A549 (cell line): ENCODE results near the gene GDF2.

Experiments used
- CBX2 ChIP-seq: fragments of 200-600 bp; sonication (generic); IDR thresholded peaks from 2 replicates; pipeline ENCODE4 v1.6.1; 2016; ENCODE audit warnings: low read depth, mild to moderate bottlenecking, borderline replicate concordance
- CHD2 ChIP-seq: fragments of 150-350 bp; IDR thresholded peaks from 2 replicates; pipeline ENCODE4 v1.6.1; 2014; ENCODE audit warnings: low read length; ENCODE audit not compliant: partially characterized antibody
- CTCF ChIP-seq: fragments of >200 bp; sonication (Bioruptor Twin); formaldehyde crosslinking; IDR thresholded peaks from 3 replicates; pipeline ENCODE4 v1.5.1; 2016
- EP300 ChIP-seq, 2 experiments: fragments of >200 bp; sonication (Bioruptor Twin); formaldehyde crosslinking; IDR thresholded peaks; 2 replicates in 1 of 2; 3 replicates in 1 of 2; pipeline ENCODE4 v1.6.1; 2016 to 2017
- FOSL2 ChIP-seq, 2 experiments: fragments of 450-650 bp in 1 of 2; fragments of >200 bp in 1 of 2; sonication (Bioruptor Twin) in 1 of 2; formaldehyde crosslinking; IDR thresholded peaks; 2 replicates each; pipeline versions ENCODE4 v1.5.0 to v1.6.1; 2016 to 2020; ENCODE audit warnings: mild to moderate bottlenecking in 1 of 2, moderate library complexity in 1 of 2
- GATA3 ChIP-seq: IDR thresholded peaks from 2 replicates; pipeline ENCODE4 v1.6.1; 2012; ENCODE audit warnings: borderline replicate concordance
- MAZ ChIP-seq: fragments of 150-350 bp; IDR thresholded peaks from 2 replicates; pipeline ENCODE4 v1.6.1; 2014; ENCODE audit warnings: antibody characterized with exemption, low read depth, low read length, borderline replicate concordance
- PBX3 ChIP-seq: IDR thresholded peaks from 2 replicates; pipeline ENCODE4 v1.6.1; 2012
- POLR2A ChIP-seq: IDR thresholded peaks from 2 replicates; pipeline ENCODE4 v1.6.1; 2012; ENCODE audit warnings: mild to moderate bottlenecking, low read length
- RAD21 ChIP-seq, 2 experiments: fragments of >200 bp in 1 of 2; sonication (Bioruptor Twin) in 1 of 2; formaldehyde crosslinking in 1 of 2; IDR thresholded peaks in 1 of 2; conservative IDR thresholded peaks in 1 of 2; 2 replicates in 1 of 2; 3 replicates in 1 of 2; pipeline ENCODE4 v1.6.1; 2012 to 2018; ENCODE audit warnings: inconsistent platforms in 1 of 2
- RCOR1 ChIP-seq: fragments of 150-350 bp; IDR thresholded peaks from 2 replicates; pipeline ENCODE4 v1.6.1; 2014; ENCODE audit warnings: antibody characterized with exemption, low read length, low read depth
- REST ChIP-seq: fragments of 200-600 bp; sonication (generic); IDR thresholded peaks from 2 replicates; pipeline ENCODE4 v1.6.1; 2016; ENCODE audit warnings: antibody characterized with exemption, mild to moderate bottlenecking, moderate library complexity
- TF ChIP-seq, protein P1 (sequence below): IDR thresholded peaks from 2 replicates; pipeline ENCODE4 v1.6.1; 2012

GRCh38 chr10:47300429-47300931, 21.8 kb upstream of the GDF2 start:
- TF ChIP-seq GATA3, result no peak
- TF ChIP-seq POLR2A, result no peak
- no peak for TF ChIP-seq REST
- no peak for TF ChIP-seq MAZ
- no peak for TF ChIP-seq CTCF
- no peak for TF ChIP-seq RAD21 (conservative IDR thresholded peaks at IDR 0.05 in 1 of 2, IDR thresholded peaks at IDR 0.05 in 1 of 2)
- no peak for TF ChIP-seq CBX2
- TF ChIP-seq CHD2, result no peak
- TF ChIP-seq, protein P1, sequence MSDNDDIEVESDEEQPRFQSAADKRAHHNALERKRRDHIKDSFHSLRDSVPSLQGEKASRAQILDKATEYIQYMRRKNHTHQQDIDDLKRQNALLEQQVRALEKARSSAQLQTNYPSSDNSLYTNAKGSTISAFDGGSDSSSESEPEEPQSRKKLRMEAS, result no peak
- TF ChIP-seq PBX3, result no peak
- TF ChIP-seq RCOR1, result no peak
- TF ChIP-seq FOSL2 (IDR thresholded peaks at IDR 0.05), result no peak
- no peak for TF ChIP-seq FOSL2 (CRISPR knock-in tag; IDR thresholded peaks at IDR 0.05)
- TF ChIP-seq EP300 (IDR thresholded peaks at IDR 0.05), result no peak
